NK-92 (cell line): ENCODE results near the gene GASK1A.

ENCODE experiments used
- DNase-seq: peaks from one replicate; lab custom pipeline; 2025; ENCODE audit not compliant: unreplicated experiment; lab: John Stamatoyannopoulos, UW

Gene GASK1A

GRCh38 chr3:43012174-43012573 is 33.1 kb downstream of the GASK1A start:
- no peak for DNase-seq

GRCh38 chr3:43013256-43013655 is 34.1 kb downstream of the GASK1A start:
- DNase-seq: no peak

- no peak for DNase-seq
Observed at GRCh38 chr3:43013743-43014155, 34.6 kb downstream of the GASK1A start.

- DNase-seq: no peak
Observed at GRCh38 chr3:43014241-43014640, 35.1 kb downstream of the GASK1A start.

- DNase-seq: no peak
Observed at GRCh38 chr3:43014956-43015355, 35.8 kb downstream of the GASK1A start.

GRCh38 chr3:43015572-43015971 is 36.5 kb downstream of the GASK1A start:
- DNase-seq: no peak

GRCh38 chr3:43015991-43016865 is 37.1 kb downstream of the GASK1A start:
- DNase-seq: no peak

GRCh38 chr3:43017004-43017403 is 37.9 kb downstream of the GASK1A start:
- DNase-seq: no peak

GRCh38 chr3:43017593-43018195 is 38.6 kb downstream of the GASK1A start:
- DNase-seq: no peak

- DNase-seq: no peak
Observed at GRCh38 chr3:43018246-43018645, 39.1 kb downstream of the GASK1A start.

GRCh38 chr3:43019006-43019809 is 40.1 kb downstream of the GASK1A start:
- DNase-seq: no peak

- no peak for DNase-seq
Observed at GRCh38 chr3:43019826-43020225, 40.7 kb downstream of the GASK1A start.

- DNase-seq: no peak
Observed at GRCh38 chr3:43021186-43021585, 42.1 kb downstream of the GASK1A start.

- DNase-seq: no peak
Observed at GRCh38 chr3:43022121-43022520, 43.0 kb downstream of the GASK1A start.

GRCh38 chr3:43023066-43023465 is 44.0 kb downstream of the GASK1A start:
- no peak for DNase-seq

GRCh38 chr3:43023746-43024145 is 44.6 kb downstream of the GASK1A start:
- no peak for DNase-seq

- DNase-seq: no peak
Observed at GRCh38 chr3:43024181-43024885, 45.2 kb downstream of the GASK1A start.

- no peak for DNase-seq
Observed at GRCh38 chr3:43025423-43025822, 46.3 kb downstream of the GASK1A start.

- DNase-seq: no peak
Observed at GRCh38 chr3:43028001-43028400, 48.9 kb downstream of the GASK1A start.

- DNase-seq: no peak
Observed at GRCh38 chr3:43028678-43029490, 49.8 kb downstream of the GASK1A start.
